Left lung (tissue), 10 donors: ENCODE results near the gene CEACAM16. TPM values are rescaled to one million over a fixed set of nuclear protein-coding genes. Genes with fewer than 3 reads are reported as not detected.
A peak's percentile ranks its signal among the peaks of the same experiment; 100 is the strongest.

ENCODE experiments used
- ATAC-seq: fragments of 200-7000 bp; cut with Tn5 transposase; one replicate; pipeline ENCODE4 v1.9.1; 2020; ENCODE audit warnings: moderate library complexity
- DNase-seq, 4 donors: peaks; one replicate each; pipeline ENCODE4 v3.0.0-alpha.2; 2013 to 2020
- H3K27ac ChIP-seq, 2 donors: fragments of 200-600 bp; sonication (generic) in 1 of 2; one replicate each; pipeline versions ENCODE4 v1.5.0 to v1.8.0; 2020 to 2021
- H3K27me3 ChIP-seq, 2 donors: fragments of 200-600 bp; sonication (generic) in 1 of 2; one replicate each; pipeline versions ENCODE4 v1.5.0 to v1.8.0; 2020 to 2021
- H3K36me3 ChIP-seq, 2 donors: fragments of 200-600 bp; sonication (generic) in 1 of 2; one replicate each; pipeline versions ENCODE4 v1.5.0 to v1.8.0; 2020 to 2021
- H3K4me1 ChIP-seq, 2 donors: fragments of 200-600 bp; one replicate each; pipeline ENCODE4 v1.8.0; 2021
- H3K4me3 ChIP-seq, 2 donors: fragments of 200-600 bp; sonication (generic) in 1 of 2; one replicate each; pipeline versions ENCODE4 v1.5.0 to v1.8.0; 2020 to 2021; ENCODE audit warnings: mild to moderate bottlenecking in 1 of 2
- H3K9me3 ChIP-seq, 2 donors: fragments of 200-600 bp; sonication (generic) in 1 of 2; one replicate each; pipeline versions ENCODE4 v1.5.0 to v1.8.0; 2020 to 2021
- CTCF ChIP-seq, 2 donors: fragments of 200-600 bp; sonication (generic) in 1 of 2; IDR thresholded peaks; one replicate each; pipeline versions ENCODE4 v1.5.0 to v1.8.0; 2021; ENCODE audit warnings: antibody characterized with exemption in 2 of 2
- intact Hi-C, 2 donors: fragments of 100-400 bp; cut with DNase I; formaldehyde crosslinking; loops; one replicate each; pipeline versions ENCODE4 v1.11.2 to v1.14.2; 2022
- polyA plus RNA-seq, 6 donors: library from polyadenylated mRNA; unstranded; fragments of 120-200 nt; gene quantifications; one replicate each; pipeline ENCODE4 v1.2.1, GENCODE V29; 2013; ENCODE audit not compliant: insufficient read length in 6 of 6
- total RNA-seq, 2 donors: library from RNA; stranded (reverse); fragmentation: NEBNext Ultra II Directional; extraction: Animal tissue kit (Norgen Biotek cat#: 25700); gene quantifications; one replicate each; pipeline ENCODE4 v1.2.1, GENCODE V29; 2021
- donor health status: DM: no; HTN: yes; CAD: no.
- donor health status: DM: no; HTN: no; CAD: no.

The CEACAM16 gene
- total and polyA plus RNA-seq, 8 donors = 0.20 TPM; not detected in 7

GRCh38 chr19:44752123-44752815 is 53.3 kb downstream of the CEACAM16 start:
- Histone ChIP-seq H3K4me3 (peak overlapping the region in 1 of 2 donors; percentile 83), H3K4me1 (peaks cover 61 to 70% of the 10 kb centered on the region in 2 donors), H3K27me3 (no peaks in the 10 kb centered on the region), H3K36me3 (peaks cover 0 to 59% of the 10 kb centered on the region in 2 donors), H3K9me3 (no peaks in the 10 kb centered on the region), H3K27ac (peak overlapping the region; percentile 94 to 96)
- no peak for ATAC-seq
- TF ChIP-seq CTCF (IDR thresholded peaks at IDR 0.05) = no peak
- intact Hi-C loops = no loop called here
- DNase-seq = no peak

GRCh38 chr19:44752816-44753625 is 54.1 kb downstream of the CEACAM16 start:
- DNase-seq (peak; percentile 80 to 98 (median 96)), ATAC-seq (peak; percentile 74)
- H3K9me3 ChIP-seq = no peaks in the 10 kb centered on the region
- peak in 1 of 2 donors; percentile 15 for TF ChIP-seq CTCF (IDR thresholded peaks at IDR 0.05)
- peak overlapping the region; percentile 94 to 96 for H3K27ac ChIP-seq
- no peaks in the 10 kb centered on the region for H3K27me3 ChIP-seq
- intact Hi-C loops = no loop called here
- H3K36me3 ChIP-seq = peaks cover 0 to 67% of the 10 kb centered on the region in 2 donors
- peaks cover 68 to 76% of the 10 kb centered on the region in 2 donors for H3K4me1 ChIP-seq
- H3K4me3 ChIP-seq = peak overlapping the region; percentile 31 to 83

- TF ChIP-seq CTCF (IDR thresholded peaks at IDR 0.05) = no peak
- H3K27me3 ChIP-seq = no peaks in the 10 kb centered on the region
- no peak for DNase-seq
- no peaks in the 10 kb centered on the region for H3K9me3 ChIP-seq
- H3K36me3 ChIP-seq = peaks cover 0 to 72% of the 10 kb centered on the region in 2 donors
- intact Hi-C loops = no loop called here
- H3K4me1 ChIP-seq = peaks cover 72 to 82% of the 10 kb centered on the region in 2 donors
- peak overlapping the region; percentile 31 to 83 for H3K4me3 ChIP-seq
- ATAC-seq = no peak
- peak overlapping the region; percentile 94 to 96 for H3K27ac ChIP-seq
These were observed 54.6 kb downstream of the CEACAM16 start for GRCh38 chr19:44753626-44753931.

GRCh38 chr19:44753932-44754749 is 55.2 kb downstream of the CEACAM16 start:
- peaks cover 0 to 77% of the 10 kb centered on the region in 2 donors for H3K36me3 ChIP-seq
- no peak for TF ChIP-seq CTCF (IDR thresholded peaks at IDR 0.05)

More at GRCh38 chr19:44753932-44754749, 55.2 kb downstream of the CEACAM16 start:
- intact Hi-C loops = no loop called here
- ATAC-seq (peak; percentile 69), DNase-seq (peak in 3 of 4 donors; percentile 80 to 99 (median 95))
- no peaks in the 10 kb centered on the region for H3K27me3 ChIP-seq
- H3K9me3 ChIP-seq = no peaks in the 10 kb centered on the region
- H3K27ac ChIP-seq = peak overlapping the region; percentile 94 to 96
- H3K4me3 ChIP-seq = peak overlapping the region; percentile 31 to 83
- H3K4me1 ChIP-seq = peaks cover 72 to 86% of the 10 kb centered on the region in 2 donors
